ENCODE measurements around the gene CCND2.

GRCh38 chr12:4265280-4265679 lies 8.3 kb upstream of the CCND2 start:
- no peak for TF ChIP-seq CTCF (conservative IDR thresholded peaks at IDR 0.05; ENCODE audit: low read depth, low read length)
- no peak for TF ChIP-seq EZH2phosphoT487 (IDR thresholded peaks at IDR 0.05; ENCODE audit: borderline replicate concordance, low read length)
- no peak for TF ChIP-seq EZH2 (IDR thresholded peaks at IDR 0.05; ENCODE audit: low read length, unreplicated experiment)
